SK-N-SH treated with all-trans-retinoic acid at 6 μM for 48 hours (cell line): Measurements from ENCODE around the gene PRPF40B.

ENCODE experiments used
- ATAC-seq: fragments of 200-7000 bp; cut with Tn5 transposase; 3 replicates; pipeline ENCODE4 v1.9.1; 2020; ENCODE audit warnings: mild to moderate bottlenecking, moderate library complexity
- ARNTL ChIP-seq: fragments of 450-650 bp; formaldehyde crosslinking; IDR thresholded peaks from 2 replicates; pipeline ENCODE4 v1.5.0; 2020; ENCODE audit warnings: low read depth, mild to moderate bottlenecking, moderate library complexity, borderline replicate concordance
- BACH2 ChIP-seq: fragments of 250-450 bp; sonication (Bioruptor Pico); IDR thresholded peaks from 2 replicates; pipeline ENCODE4 v1.9.0; 2021; ENCODE audit warnings: mild to moderate bottlenecking, borderline replicate concordance
- CREB5 ChIP-seq: fragments of 250-450 bp; sonication (Bioruptor Pico); IDR thresholded peaks from 2 replicates; pipeline ENCODE4 v1.5.1; 2020; ENCODE audit warnings: low read depth, mild to moderate bottlenecking, moderate library complexity
- CSDC2 ChIP-seq: fragments of 250-450 bp; sonication (Bioruptor Pico); IDR thresholded peaks from 2 replicates; pipeline ENCODE4 v1.5.0; 2020; ENCODE audit warnings: mild to moderate bottlenecking, moderate library complexity
- CSRNP3 ChIP-seq: fragments of 250-450 bp; sonication (Bioruptor Pico); IDR thresholded peaks from 2 replicates; pipeline ENCODE4 v1.5.1; 2021; ENCODE audit warnings: mild to moderate bottlenecking, moderate library complexity
- ESRRG ChIP-seq: fragments of 250-450 bp; sonication (Bioruptor Pico); IDR thresholded peaks from 2 replicates; pipeline ENCODE4 v1.6.1; 2021; ENCODE audit warnings: mild to moderate bottlenecking
- GLIS3 ChIP-seq: fragments of 250-450 bp; sonication (Bioruptor Pico); IDR thresholded peaks from 2 replicates; pipeline ENCODE4 v1.5.0; 2020; ENCODE audit warnings: mild to moderate bottlenecking, moderate library complexity
- ISL1 ChIP-seq: fragments of 250-450 bp; sonication (Bioruptor Pico); IDR thresholded peaks from 2 replicates; pipeline ENCODE4 v2.1.2; 2022; ENCODE audit warnings: mild to moderate bottlenecking, moderate library complexity
- PPARA ChIP-seq: fragments of 250-450 bp; sonication (Bioruptor Pico); IDR thresholded peaks from 2 replicates; pipeline ENCODE4 v1.5.0; 2020; ENCODE audit warnings: mild to moderate bottlenecking, borderline replicate concordance
- RARB ChIP-seq: fragments of 250-450 bp; sonication (Bioruptor Pico); IDR thresholded peaks from 2 replicates; pipeline ENCODE4 v1.8.0; 2021; ENCODE audit warnings: mild to moderate bottlenecking, moderate library complexity
- SNAI2 ChIP-seq: fragments of 250-450 bp; sonication (Bioruptor Pico); IDR thresholded peaks from 2 replicates; pipeline ENCODE4 v1.5.0; 2020; ENCODE audit warnings: mild to moderate bottlenecking, moderate library complexity
- TCF4 ChIP-seq: fragments of 250-450 bp; sonication (Bioruptor Pico); IDR thresholded peaks from 2 replicates; pipeline ENCODE4 v1.8.0; 2021; ENCODE audit warnings: mild to moderate bottlenecking, moderate library complexity, borderline replicate concordance
- TOX ChIP-seq: fragments of 250-450 bp; sonication (Bioruptor Pico); IDR thresholded peaks from 2 replicates; pipeline ENCODE4 v1.8.0; 2021; ENCODE audit warnings: mild to moderate bottlenecking, moderate library complexity, borderline replicate concordance
- TSHZ2 ChIP-seq: fragments of 250-450 bp; sonication (Bioruptor Pico); IDR thresholded peaks from 2 replicates; pipeline ENCODE4 v1.5.0; 2020; ENCODE audit warnings: mild to moderate bottlenecking, moderate library complexity
- ZC3H10 ChIP-seq: fragments of 250-450 bp; sonication (Bioruptor Pico); IDR thresholded peaks from 2 replicates; pipeline ENCODE4 v1.5.1; 2021; ENCODE audit warnings: mild to moderate bottlenecking, moderate library complexity
- ZFP3 ChIP-seq: fragments of 250-450 bp; sonication (Bioruptor Pico); IDR thresholded peaks from 2 replicates; pipeline ENCODE4 v1.5.0; 2020; ENCODE audit warnings: mild to moderate bottlenecking, moderate library complexity
- ZFP30 ChIP-seq: fragments of 450-650 bp; formaldehyde crosslinking; IDR thresholded peaks from 2 replicates; pipeline ENCODE4 v1.5.0; 2022; ENCODE audit warnings: mild to moderate bottlenecking, moderate library complexity
- ZNF565 ChIP-seq: fragments of 450-650 bp; formaldehyde crosslinking; conservative IDR thresholded peaks from 2 replicates; pipeline ENCODE4 v1.5.0; 2020; ENCODE audit warnings: low read depth, mild to moderate bottlenecking, moderate library complexity
- ZNF70 ChIP-seq: fragments of 450-650 bp; formaldehyde crosslinking; IDR thresholded peaks from 2 replicates; pipeline ENCODE4 v1.5.0; 2020; ENCODE audit warnings: mild to moderate bottlenecking, moderate library complexity
- TF ChIP-seq, protein P1 (sequence below): fragments of 250-450 bp; sonication (Bioruptor Pico); IDR thresholded peaks from 2 replicates; pipeline ENCODE4 v1.8.0; 2020; ENCODE audit warnings: mild to moderate bottlenecking, moderate library complexity, borderline replicate concordance
- TF ChIP-seq, protein P2 (sequence below): fragments of 250-450 bp; sonication (Bioruptor Pico); IDR thresholded peaks from 2 replicates; pipeline ENCODE4 v1.8.0; 2021; ENCODE audit warnings: low read depth, mild to moderate bottlenecking, moderate library complexity, borderline replicate concordance

PRPF40B gene

DNA sequence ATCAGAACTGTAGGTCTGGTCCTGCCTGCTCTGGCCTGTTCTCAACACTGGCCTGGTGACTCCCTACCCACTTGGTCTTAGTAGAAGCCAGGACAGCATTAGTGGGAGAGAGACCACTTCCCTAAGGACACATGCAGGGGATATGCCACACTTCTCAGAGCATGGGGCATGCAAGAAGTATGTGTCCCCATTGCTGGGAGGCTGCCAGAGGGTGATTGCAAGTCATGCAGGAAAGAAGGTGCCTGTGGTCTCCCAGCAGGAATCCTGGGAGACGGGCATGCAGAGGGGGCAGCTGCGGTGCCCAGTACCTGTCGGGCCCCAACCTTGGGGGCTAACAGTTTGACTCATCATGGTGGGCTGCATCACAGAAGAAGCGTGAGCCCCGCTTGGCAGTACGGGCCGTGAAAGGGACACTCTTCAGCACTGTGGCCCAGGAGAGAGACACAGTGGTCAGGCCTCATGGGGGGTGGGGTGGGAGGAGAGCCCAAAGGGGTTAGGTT lies 23.0 kb downstream of the PRPF40B start:
- TF ChIP-seq ISL1 (no peak), TOX (no peak), ZFP30 (no peak), CSRNP3 (CRISPR knock-in tag) (no peak), BACH2 (no peak), CREB5 (CRISPR knock-in tag) (no peak), GLIS3 (CRISPR knock-in tag) (no peak), SNAI2 (CRISPR knock-in tag) (no peak), ZC3H10 (CRISPR knock-in tag) (no peak)
- TF ChIP-seq, protein P1, sequence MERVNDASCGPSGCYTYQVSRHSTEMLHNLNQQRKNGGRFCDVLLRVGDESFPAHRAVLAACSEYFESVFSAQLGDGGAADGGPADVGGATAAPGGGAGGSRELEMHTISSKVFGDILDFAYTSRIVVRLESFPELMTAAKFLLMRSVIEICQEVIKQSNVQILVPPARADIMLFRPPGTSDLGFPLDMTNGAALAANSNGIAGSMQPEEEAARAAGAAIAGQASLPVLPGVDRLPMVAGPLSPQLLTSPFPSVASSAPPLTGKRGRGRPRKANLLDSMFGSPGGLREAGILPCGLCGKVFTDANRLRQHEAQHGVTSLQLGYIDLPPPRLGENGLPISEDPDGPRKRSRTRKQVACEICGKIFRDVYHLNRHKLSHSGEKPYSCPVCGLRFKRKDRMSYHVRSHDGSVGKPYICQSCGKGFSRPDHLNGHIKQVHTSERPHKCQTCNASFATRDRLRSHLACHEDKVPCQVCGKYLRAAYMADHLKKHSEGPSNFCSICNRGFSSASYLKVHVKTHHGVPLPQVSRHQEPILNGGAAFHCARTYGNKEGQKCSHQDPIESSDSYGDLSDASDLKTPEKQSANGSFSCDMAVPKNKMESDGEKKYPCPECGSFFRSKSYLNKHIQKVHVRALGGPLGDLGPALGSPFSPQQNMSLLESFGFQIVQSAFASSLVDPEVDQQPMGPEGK (CRISPR knock-in tag), result no peak
- no peak for ATAC-seq

DNA sequence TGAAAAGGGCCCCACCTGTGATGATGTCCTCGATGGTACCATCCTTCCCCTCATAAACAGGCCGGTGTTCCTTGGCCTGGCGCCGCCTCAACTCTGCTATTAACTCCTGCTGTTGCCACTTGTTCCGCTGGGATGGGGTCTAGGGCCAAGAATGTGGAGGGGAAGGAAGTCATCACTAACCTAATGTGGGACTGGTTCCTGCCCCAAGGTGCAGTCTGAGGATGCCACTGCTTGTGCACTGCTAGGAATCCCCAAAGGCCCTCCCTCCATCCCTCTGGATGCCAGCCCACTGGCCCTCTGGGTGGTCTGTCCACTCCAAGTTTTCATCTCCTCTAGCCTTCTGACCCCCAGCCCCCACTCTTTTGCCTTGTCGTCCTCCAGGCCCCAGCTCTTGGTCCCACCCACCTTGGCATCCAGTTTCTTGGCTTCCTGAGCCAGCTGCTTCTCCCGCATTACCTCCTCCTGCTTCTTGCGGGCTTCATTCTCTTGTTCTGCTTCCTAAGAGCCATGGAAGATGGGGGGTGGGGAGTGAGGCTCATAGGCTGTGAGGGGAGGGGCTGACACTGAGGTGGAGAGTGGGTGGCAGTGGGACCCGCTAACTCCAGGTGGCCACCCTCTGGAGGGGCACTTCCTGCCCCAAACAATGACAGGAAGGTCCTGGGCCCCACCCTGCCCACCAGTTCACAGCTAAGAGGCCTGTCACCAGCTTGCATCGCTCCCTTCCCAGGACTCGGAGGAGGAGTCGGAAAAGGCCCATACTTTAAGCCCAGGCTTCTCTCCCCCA lies 23.7 kb downstream of the PRPF40B start:
- no peak for ATAC-seq
- TF ChIP-seq ZNF565 (CRISPR knock-in tag) (no peak), CSDC2 (CRISPR knock-in tag) (no peak), RARB (CRISPR knock-in tag) (no peak), ZFP3 (CRISPR knock-in tag) (no peak), ISL1 (no peak), ZC3H10 (CRISPR knock-in tag) (no peak), TSHZ2 (CRISPR knock-in tag) (no peak), PPARA (CRISPR knock-in tag) (no peak), BACH2 (no peak), TCF4 (CRISPR knock-in tag) (no peak), TOX (no peak), ESRRG (no peak), CSRNP3 (CRISPR knock-in tag) (no peak), ARNTL (CRISPR knock-in tag) (no peak), ZNF70 (CRISPR knock-in tag) (no peak)
- TF ChIP-seq, protein P1 (CRISPR knock-in tag), result no peak
- TF ChIP-seq, protein P2, sequence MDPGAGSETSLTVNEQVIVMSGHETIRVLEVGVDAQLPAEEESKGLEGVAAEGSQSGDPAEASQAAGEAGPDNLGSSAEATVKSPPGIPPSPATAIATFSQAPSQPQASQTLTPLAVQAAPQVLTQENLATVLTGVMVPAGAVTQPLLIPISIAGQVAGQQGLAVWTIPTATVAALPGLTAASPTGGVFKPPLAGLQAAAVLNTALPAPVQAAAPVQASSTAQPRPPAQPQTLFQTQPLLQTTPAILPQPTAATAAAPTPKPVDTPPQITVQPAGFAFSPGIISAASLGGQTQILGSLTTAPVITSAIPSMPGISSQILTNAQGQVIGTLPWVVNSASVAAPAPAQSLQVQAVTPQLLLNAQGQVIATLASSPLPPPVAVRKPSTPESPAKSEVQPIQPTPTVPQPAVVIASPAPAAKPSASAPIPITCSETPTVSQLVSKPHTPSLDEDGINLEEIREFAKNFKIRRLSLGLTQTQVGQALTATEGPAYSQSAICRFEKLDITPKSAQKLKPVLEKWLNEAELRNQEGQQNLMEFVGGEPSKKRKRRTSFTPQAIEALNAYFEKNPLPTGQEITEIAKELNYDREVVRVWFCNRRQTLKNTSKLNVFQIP, result no peak
